T-helper 1 cell treated with Interleukin-12 subunit alpha and Interleukin-12 subunit beta and Interleukin-4 antibody, amounts not matched to agents 30 μg/mL and 1 μg/mL, for 36 hours (primary cell): ENCODE data around the gene GPC4.

Experiments
- H3K27ac Mint-ChIP-seq: one replicate; pipeline ENCODE4 v1.8.0; 2021; ENCODE audit warnings: mild to moderate bottlenecking, mixed read lengths
- H3K27me3 Mint-ChIP-seq: one replicate; pipeline ENCODE4 v1.8.0; 2021; ENCODE audit warnings: low read depth, mixed read lengths
- H3K36me3 Mint-ChIP-seq: one replicate; pipeline ENCODE4 v1.8.0; 2021; ENCODE audit warnings: low read depth, mixed read lengths
- H3K4me1 Mint-ChIP-seq: one replicate; pipeline ENCODE4 v1.8.0; 2021; ENCODE audit warnings: low read depth, mixed read lengths
- H3K4me3 Mint-ChIP-seq: one replicate; pipeline ENCODE4 v1.8.0; 2021; ENCODE audit warnings: mild to moderate bottlenecking, moderate library complexity, mixed read lengths
- H3K9me3 Mint-ChIP-seq: one replicate; pipeline ENCODE4 v1.8.0; 2021; ENCODE audit warnings: mixed read lengths

The GPC4 gene

GRCh38 chrX:133415276-133416105 is at the start of gene GPC4:
Gene GPC4 (minus strand): TSS chrX:133415489. CDS start chrX:133414965, 524 bp downstream.
- peaks cover 3% of the 10 kb centered on the region for H3K4me1 Mint-ChIP-seq
- no peaks in the 10 kb centered on the region for H3K9me3 Mint-ChIP-seq
- peaks cover 64% of the 10 kb centered on the region for H3K27me3 Mint-ChIP-seq
- peak within 1 kb of the TSS; percentile 59 for H3K4me3 Mint-ChIP-seq
- H3K27ac Mint-ChIP-seq = no peak within 1 kb of the TSS
- no peaks in the 10 kb centered on the region for H3K36me3 Mint-ChIP-seq

GRCh38 chrX:133461231-133461630 is 45.9 kb upstream of the GPC4 start:
- Mint-ChIP-seq H3K9me3 (no peaks in the 10 kb centered on the region), H3K36me3 (no peaks in the 10 kb centered on the region), H3K4me3 (no peak overlapping the region), H3K27ac (no peak overlapping the region), H3K27me3 (no peaks in the 10 kb centered on the region), H3K4me1 (no peaks in the 10 kb centered on the region)

GRCh38 chrX:133454924-133455323 is 39.6 kb upstream of the GPC4 start:
- H3K4me1 Mint-ChIP-seq = no peaks in the 10 kb centered on the region
- no peaks in the 10 kb centered on the region for H3K36me3 Mint-ChIP-seq
- no peaks in the 10 kb centered on the region for H3K27me3 Mint-ChIP-seq
- no peak overlapping the region for H3K4me3 Mint-ChIP-seq
- H3K9me3 Mint-ChIP-seq = no peaks in the 10 kb centered on the region
- H3K27ac Mint-ChIP-seq = no peak overlapping the region

DNA sequence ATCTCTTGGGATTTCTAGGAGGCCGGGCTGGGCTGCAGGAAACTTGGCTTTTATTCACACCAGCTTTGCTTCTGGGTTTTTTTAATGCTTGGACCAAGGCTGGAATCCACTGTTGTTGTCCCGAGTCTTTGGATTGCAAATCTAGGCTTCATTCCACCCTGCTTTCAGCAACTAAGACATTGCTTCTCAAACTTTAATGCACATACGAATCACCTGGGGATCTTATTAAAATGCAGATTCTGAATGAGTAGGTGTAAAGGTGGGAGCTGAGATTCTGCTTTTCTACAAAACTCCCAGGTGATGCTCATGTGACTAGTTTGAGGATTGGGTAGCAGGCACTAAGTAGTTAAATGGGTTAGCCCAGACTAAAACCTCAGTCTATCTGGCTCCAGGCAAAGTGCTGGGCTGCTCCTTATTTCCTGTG is 39.2 kb upstream of the GPC4 start:
- Mint-ChIP-seq H3K27me3 (no peaks in the 10 kb centered on the region), H3K9me3 (no peaks in the 10 kb centered on the region), H3K36me3 (no peaks in the 10 kb centered on the region), H3K4me1 (no peaks in the 10 kb centered on the region), H3K4me3 (no peak overlapping the region), H3K27ac (no peak overlapping the region)

- Mint-ChIP-seq H3K36me3 (no peaks in the 10 kb centered on the region), H3K27me3 (peaks cover 6% of the 10 kb centered on the region), H3K4me1 (peaks cover 2% of the 10 kb centered on the region), H3K4me3 (no peak overlapping the region), H3K9me3 (no peaks in the 10 kb centered on the region), H3K27ac (no peak overlapping the region)
Observed at GRCh38 chrX:133448512-133449076, 33.3 kb upstream of the GPC4 start.

- Mint-ChIP-seq H3K4me3 (no peak overlapping the region), H3K27me3 (peaks cover 6% of the 10 kb centered on the region), H3K9me3 (no peaks in the 10 kb centered on the region), H3K27ac (no peak overlapping the region), H3K36me3 (no peaks in the 10 kb centered on the region), H3K4me1 (peaks cover 2% of the 10 kb centered on the region)
Observed at GRCh38 chrX:133444952-133445831, 29.9 kb upstream of the GPC4 start.

DNA sequence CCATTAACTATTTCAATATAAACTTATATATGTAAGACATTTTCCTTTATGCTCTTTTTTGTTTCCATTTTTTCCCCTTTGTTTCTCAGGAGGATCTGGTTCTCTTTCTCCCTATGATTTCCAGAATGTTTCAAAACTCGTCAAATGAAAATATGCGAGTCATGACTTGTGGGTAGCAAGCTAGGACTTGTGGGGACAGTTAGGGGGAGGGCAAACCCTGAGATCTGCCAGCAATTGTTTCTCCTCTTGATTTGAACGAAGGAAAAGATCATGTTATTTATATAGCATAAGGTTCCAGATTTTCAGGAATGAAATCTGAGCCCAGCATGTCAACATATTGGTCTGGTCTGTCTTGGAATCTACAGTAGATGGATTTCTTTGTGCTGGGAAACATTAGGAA is 28.9 kb upstream of the GPC4 start:
- H3K27me3 Mint-ChIP-seq = peaks cover 6% of the 10 kb centered on the region
- H3K4me1 Mint-ChIP-seq = peaks cover 2% of the 10 kb centered on the region
- H3K9me3 Mint-ChIP-seq = no peaks in the 10 kb centered on the region
- no peak overlapping the region for H3K4me3 Mint-ChIP-seq
- no peak overlapping the region for H3K27ac Mint-ChIP-seq
- no peaks in the 10 kb centered on the region for H3K36me3 Mint-ChIP-seq

GRCh38 chrX:133440797-133441163 is 25.5 kb upstream of the GPC4 start:
- Mint-ChIP-seq H3K4me1 (peaks cover 2% of the 10 kb centered on the region), H3K9me3 (no peaks in the 10 kb centered on the region), H3K27ac (no peak overlapping the region), H3K27me3 (peaks cover 6% of the 10 kb centered on the region), H3K36me3 (no peaks in the 10 kb centered on the region), H3K4me3 (no peak overlapping the region)

- no peak overlapping the region for H3K27ac Mint-ChIP-seq
- peaks cover 2% of the 10 kb centered on the region for H3K4me1 Mint-ChIP-seq
- H3K27me3 Mint-ChIP-seq = peaks cover 2% of the 10 kb centered on the region
- H3K36me3 Mint-ChIP-seq = no peaks in the 10 kb centered on the region
- no peak overlapping the region for H3K4me3 Mint-ChIP-seq
- H3K9me3 Mint-ChIP-seq = no peaks in the 10 kb centered on the region
Observed at GRCh38 chrX:133440081-133440796, 24.9 kb upstream of the GPC4 start.

GRCh38 chrX:133437766-133438165 is 22.5 kb upstream of the GPC4 start:
- no peaks in the 10 kb centered on the region for H3K36me3 Mint-ChIP-seq
- H3K27ac Mint-ChIP-seq = no peak overlapping the region
- H3K4me3 Mint-ChIP-seq = no peak overlapping the region
- H3K4me1 Mint-ChIP-seq = no peaks in the 10 kb centered on the region
- no peaks in the 10 kb centered on the region for H3K27me3 Mint-ChIP-seq
- no peaks in the 10 kb centered on the region for H3K9me3 Mint-ChIP-seq

- H3K4me3 Mint-ChIP-seq = no peak overlapping the region
- H3K27ac Mint-ChIP-seq = no peak overlapping the region
- H3K36me3 Mint-ChIP-seq = no peaks in the 10 kb centered on the region
Observed at GRCh38 chrX:133437356-133437755, 22.1 kb upstream of the GPC4 start.

GRCh38 chrX:133435544-133436124 is 20.3 kb upstream of the GPC4 start:
- H3K27me3 Mint-ChIP-seq = no peaks in the 10 kb centered on the region
- no peaks in the 10 kb centered on the region for H3K4me1 Mint-ChIP-seq
- no peaks in the 10 kb centered on the region for H3K36me3 Mint-ChIP-seq
- H3K9me3 Mint-ChIP-seq = no peaks in the 10 kb centered on the region
- no peak overlapping the region for H3K4me3 Mint-ChIP-seq
- no peak overlapping the region for H3K27ac Mint-ChIP-seq

More at GRCh38 chrX:133437356-133437755, 22.1 kb upstream of the GPC4 start:
- H3K27me3 Mint-ChIP-seq = no peaks in the 10 kb centered on the region
- no peaks in the 10 kb centered on the region for H3K4me1 Mint-ChIP-seq
- H3K9me3 Mint-ChIP-seq = no peaks in the 10 kb centered on the region

DNA sequence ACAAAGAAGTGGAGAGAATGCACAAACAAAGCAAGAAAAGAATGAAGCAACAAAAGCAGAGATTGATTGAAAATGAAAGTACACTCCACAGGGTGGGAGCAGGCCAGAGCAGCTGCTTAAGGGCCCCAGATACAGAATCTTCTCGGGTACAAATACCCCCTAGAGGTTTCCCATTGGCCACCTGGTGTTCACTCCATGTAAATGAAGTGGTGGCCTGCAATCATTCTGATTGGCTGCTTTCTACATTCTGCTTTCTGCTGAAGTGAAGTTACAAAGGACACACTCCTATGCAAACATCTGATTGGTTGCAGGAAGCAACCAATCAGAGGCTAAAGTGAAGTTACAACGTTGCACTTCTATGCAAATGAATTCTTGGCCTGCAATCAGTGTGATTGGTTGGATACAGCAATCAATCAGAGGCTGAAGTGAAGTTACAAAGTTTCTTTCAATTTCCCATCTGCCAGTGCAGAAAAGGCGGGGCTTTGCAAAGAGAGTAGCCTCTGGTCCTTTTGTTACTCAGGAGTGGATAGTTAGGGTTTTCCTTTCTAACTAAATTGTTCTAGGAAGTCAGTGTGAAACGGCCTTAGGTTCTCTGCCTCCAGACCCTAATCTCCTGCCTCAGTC is 19.0 kb upstream of the GPC4 start:
- Mint-ChIP-seq H3K4me1 (no peaks in the 10 kb centered on the region), H3K36me3 (no peaks in the 10 kb centered on the region), H3K9me3 (no peaks in the 10 kb centered on the region), H3K4me3 (no peak overlapping the region), H3K27me3 (no peaks in the 10 kb centered on the region), H3K27ac (no peak overlapping the region)
